HG02884 (cell line): ENCODE data around the gene TSHZ2.

Experiments used
- ATAC-seq: cut with Tn5 transposase; IDR thresholded peaks from one replicate; pipeline ENCODE4 v1.9.1; 2021; ENCODE audit warnings: mild to moderate bottlenecking, moderate library complexity; ENCODE audit not compliant: unreplicated experiment

TSHZ2 gene

DNA sequence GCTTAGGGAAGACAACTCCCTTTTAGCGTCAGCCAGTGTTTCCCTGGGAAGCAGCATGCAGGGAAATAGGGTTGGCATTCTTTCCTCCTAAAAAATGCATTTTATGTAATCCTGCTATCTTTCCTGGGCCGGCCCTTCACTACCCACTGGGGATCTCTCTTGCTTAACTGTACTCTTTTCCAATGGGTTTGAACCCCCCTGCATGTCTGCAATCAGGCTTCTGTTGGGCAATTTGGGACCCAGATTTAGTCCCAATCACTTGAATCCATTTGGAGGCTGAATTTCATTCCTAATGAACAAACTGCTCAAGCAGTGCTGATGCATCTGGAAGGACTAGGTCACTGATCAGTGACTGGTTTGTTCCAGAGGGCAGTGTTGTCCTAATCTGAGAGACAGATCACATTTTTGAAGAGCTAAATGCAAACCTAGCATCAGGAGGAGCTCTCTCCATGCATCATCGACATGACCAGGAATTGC, 152.0 kb downstream of the TSHZ2 start:
- ATAC-seq, result no peak

DNA sequence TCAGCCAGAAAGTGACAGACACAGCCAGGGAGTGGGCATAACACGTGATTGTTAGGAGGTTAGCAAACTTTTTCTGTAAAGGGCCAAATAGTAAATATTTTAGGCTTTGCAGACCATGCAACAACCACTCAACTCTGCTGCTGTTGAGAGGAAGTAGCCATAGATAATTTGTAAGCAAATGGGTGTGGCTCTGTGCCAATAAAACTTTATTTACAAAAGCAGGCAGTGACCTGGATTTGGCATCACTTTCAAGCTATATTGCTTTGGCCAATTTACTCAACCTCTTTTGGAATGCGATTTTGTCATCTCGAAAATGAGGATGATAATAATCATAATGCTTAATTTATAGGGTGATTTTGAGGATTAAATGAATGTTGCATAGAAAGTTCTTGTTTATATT, 152.6 kb downstream of the TSHZ2 start:
- no peak for ATAC-seq

DNA sequence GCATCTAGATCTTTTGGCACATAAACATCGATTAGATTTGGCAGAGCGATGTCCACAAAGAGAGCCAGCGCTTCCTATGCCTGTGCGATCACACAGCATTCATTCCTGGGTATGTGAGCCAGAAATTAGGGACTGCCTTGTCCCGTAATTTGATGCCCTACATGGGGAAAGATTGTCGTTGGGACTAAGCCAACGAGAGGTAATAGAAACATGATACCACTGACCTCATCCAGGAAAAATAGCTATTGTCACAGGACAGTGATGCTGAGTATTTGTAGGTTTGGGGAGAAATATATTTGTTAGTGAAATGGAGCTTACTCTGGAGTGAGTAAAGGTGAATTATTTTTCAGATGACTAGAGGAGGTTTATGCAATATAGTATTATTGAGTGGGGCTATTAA, 154.0 kb downstream of the TSHZ2 start:
- no peak for ATAC-seq

DNA sequence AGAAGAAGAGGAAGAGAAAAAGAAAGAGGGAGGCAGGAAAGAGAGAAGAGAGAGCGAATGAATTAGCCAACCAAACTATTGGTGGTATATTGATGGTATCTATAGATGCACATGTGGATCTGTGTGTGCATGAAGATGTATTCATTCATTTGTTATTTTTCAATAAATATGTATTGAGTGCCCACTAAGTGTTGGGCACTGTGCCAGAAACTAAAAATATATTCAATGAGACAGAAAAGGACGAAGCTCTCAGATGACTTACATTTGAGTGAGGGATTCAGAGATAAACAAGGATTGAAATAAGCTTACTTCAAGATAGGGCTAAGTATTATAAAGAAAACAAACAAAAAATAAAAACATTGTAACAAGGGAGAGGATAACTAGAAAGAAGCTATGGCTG, 154.9 kb downstream of the TSHZ2 start:
- ATAC-seq, result no peak

- no peak for ATAC-seq
Measured at GRCh38 chr20:53128004-53128403, 155.8 kb downstream of the TSHZ2 start.

GRCh38 chr20:53129563-53129962, 157.4 kb downstream of the TSHZ2 start:
- no peak for ATAC-seq

GRCh38 chr20:53130795-53131194, 158.6 kb downstream of the TSHZ2 start:
- ATAC-seq, result no peak

DNA sequence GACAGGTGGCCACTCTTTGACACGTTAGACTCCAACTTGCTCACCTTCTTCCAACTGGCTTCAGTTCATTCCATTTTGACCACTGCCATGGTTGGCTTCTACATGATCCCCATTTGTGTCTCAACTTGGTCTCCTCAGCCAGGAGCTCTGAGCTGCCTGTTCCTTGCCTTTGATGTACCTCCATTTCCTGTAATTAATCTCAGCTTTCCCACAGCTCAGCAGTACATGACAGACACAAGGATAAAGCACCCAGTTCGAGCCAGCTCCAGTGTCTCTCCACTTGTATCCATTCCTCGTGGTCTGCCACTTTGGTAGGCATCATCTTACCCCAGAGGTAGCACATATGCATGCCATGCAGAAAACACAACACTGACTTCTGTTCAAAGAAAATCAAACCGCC, 161.0 kb downstream of the TSHZ2 start:
- no peak for ATAC-seq

DNA sequence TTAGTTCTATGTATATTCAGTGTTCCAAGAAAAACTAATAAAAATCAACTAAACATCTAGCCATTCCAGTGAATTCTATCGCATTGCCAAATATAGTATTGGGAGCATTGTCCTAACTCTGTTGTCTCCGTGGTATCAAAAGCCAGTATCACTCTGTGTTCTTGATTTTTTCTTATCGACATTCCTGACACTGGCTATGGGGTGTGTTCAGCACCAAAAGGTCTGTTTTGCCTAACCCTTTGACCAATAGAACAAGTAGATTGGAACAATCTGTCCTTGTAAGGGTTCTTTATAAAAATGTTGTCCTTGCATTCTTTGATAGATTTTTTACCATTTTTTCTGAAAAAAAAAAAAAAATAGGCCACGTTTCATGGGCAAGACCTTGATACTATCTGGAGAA, 161.5 kb downstream of the TSHZ2 start:
- ATAC-seq, result no peak

DNA sequence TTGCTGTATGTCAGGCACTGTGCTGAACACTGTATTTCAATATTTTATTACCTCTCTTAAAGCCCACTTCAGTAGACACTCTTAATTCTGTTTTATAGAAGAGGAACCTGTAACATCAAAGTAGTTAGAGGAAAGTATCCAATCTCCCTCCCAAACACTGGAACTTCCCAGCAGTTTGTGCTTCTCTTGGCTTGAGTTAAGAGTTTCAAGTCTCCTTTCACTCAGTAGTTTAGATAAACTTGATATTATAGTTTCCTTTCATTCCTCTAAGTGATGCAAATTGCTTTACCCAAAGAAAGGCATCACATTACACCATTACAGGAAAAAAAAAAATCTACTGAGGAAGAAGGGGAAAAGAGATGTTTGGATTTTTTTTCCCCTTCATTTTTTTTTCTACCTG, 164.3 kb downstream of the TSHZ2 start:
- ATAC-seq, result no peak

GRCh38 chr20:53138454-53139262, 166.5 kb downstream of the TSHZ2 start:
- ATAC-seq, result peak; percentile 96

GRCh38 chr20:53141201-53142050, 169.3 kb downstream of the TSHZ2 start:
- ATAC-seq, result no peak

GRCh38 chr20:53142225-53143127, 170.3 kb downstream of the TSHZ2 start:
- no peak for ATAC-seq

DNA sequence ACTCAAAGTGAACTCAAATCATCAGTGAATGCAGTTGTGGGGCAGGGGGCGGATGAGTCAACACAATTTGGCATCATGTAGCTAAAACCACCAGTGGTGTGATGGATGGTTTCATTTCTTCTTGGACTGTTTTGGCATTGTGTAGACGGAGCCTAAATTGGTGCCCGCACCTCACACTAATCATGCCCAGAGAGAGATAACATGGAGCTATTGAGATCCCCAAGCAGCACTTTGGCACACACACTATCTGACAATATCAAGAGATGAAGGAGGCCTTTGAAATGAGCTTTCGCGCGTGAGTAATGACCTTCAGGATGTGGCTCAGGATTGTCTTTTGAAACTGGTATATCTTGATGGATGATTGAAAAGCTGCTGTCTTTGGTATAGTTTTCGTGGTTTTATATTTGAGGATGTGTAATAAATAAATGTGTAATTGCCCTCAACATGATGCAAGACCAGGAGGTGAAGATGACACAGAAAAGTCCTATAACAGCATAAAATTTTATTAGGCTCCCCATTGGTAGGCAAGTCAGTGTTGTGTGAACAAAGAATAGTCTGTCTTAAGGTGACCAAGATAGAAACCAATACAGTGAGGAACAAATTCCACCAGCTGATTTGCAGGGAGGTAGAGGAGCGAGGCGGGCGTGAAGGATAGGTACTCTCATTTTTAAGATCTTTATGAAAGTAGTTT, 174.2 kb downstream of the TSHZ2 start:
- peak; percentile 73 for ATAC-seq

GRCh38 chr20:53148771-53149147, 176.6 kb downstream of the TSHZ2 start:
- ATAC-seq, result no peak

- no peak for ATAC-seq
Measured at GRCh38 chr20:53149148-53149889, 177.2 kb downstream of the TSHZ2 start.

- ATAC-seq, result no peak
Measured at GRCh38 chr20:53149890-53150205, 177.7 kb downstream of the TSHZ2 start.

DNA sequence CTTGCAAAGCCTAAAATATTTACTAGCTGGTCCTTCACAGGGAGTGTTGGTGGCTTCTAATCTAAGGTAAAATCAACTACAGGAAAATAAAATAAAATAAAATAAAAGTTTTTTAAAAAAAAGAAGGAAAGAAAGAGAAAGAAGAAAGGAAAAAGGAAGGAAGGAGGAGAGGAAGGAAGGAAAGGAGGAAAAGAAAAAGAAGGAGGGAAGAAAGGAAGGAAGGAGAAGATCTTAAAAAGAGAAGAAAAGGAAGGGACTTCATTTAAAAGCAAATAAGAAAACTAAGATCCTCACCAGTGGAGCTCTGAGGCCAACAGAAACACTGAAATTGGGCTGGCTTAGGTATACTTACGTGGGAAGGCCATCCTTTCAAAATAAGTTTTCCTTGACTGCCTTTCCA, 178.4 kb downstream of the TSHZ2 start:
- no peak for ATAC-seq

- no peak for ATAC-seq
Measured at GRCh38 chr20:53152228-53152627, 180.1 kb downstream of the TSHZ2 start.

DNA sequence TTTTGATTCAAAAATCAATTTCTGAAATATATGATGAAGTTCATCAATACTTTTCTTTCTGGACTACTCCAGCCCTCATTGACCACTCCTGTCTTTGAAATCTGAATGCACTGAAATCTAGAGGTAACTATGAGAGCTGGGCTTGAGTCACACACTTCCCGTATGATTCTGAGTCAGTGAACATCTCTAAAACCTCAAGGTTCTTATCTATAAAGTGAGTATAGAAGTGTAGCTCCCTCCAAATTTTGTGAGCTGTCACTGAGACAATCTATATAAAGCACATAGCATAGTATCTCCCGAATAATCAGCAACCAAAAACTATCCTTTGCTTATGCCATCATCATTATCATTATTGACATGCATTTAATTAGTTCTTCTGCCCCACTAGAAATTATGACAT, 182.4 kb downstream of the TSHZ2 start:
- peak; percentile 65 for ATAC-seq
